Suprapubic skin (tissue), 4 donors: ENCODE results near the gene NCK2.

Experiments
- EP300 ChIP-seq: sonication (generic); formaldehyde crosslinking; IDR thresholded peaks from one replicate; pipeline ENCODE4 v1.6.1; 2017; ENCODE audit warnings: antibody characterized with exemption
- POLR2A ChIP-seq, 2 donors: fragments of 450-650 bp; IDR thresholded peaks; one replicate each; pipeline ENCODE4 v1.6.1; 2017; ENCODE audit warnings: antibody characterized with exemption in 2 of 2, mild to moderate bottlenecking in 2 of 2, moderate library complexity in 2 of 2
- POLR2AphosphoS5 ChIP-seq, 3 donors: sonication (generic); formaldehyde crosslinking; IDR thresholded peaks; one replicate each; pipeline ENCODE4 v1.6.1; 2017; ENCODE audit warnings: antibody characterized with exemption in 3 of 3
- TF ChIP-seq, protein P1 (sequence below), 2 donors: fragments of 200-600 bp in 1 of 2; fragments of 450-650 bp in 1 of 2; sonication (generic) in 1 of 2; IDR thresholded peaks; one replicate each; pipeline ENCODE4 v1.5.1; 2016 to 2019; ENCODE audit warnings: antibody characterized with exemption in 2 of 2, mild to moderate bottlenecking in 1 of 2, moderate library complexity in 1 of 2

- TF ChIP-seq, protein P1, sequence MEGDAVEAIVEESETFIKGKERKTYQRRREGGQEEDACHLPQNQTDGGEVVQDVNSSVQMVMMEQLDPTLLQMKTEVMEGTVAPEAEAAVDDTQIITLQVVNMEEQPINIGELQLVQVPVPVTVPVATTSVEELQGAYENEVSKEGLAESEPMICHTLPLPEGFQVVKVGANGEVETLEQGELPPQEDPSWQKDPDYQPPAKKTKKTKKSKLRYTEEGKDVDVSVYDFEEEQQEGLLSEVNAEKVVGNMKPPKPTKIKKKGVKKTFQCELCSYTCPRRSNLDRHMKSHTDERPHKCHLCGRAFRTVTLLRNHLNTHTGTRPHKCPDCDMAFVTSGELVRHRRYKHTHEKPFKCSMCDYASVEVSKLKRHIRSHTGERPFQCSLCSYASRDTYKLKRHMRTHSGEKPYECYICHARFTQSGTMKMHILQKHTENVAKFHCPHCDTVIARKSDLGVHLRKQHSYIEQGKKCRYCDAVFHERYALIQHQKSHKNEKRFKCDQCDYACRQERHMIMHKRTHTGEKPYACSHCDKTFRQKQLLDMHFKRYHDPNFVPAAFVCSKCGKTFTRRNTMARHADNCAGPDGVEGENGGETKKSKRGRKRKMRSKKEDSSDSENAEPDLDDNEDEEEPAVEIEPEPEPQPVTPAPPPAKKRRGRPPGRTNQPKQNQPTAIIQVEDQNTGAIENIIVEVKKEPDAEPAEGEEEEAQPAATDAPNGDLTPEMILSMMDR (IDR thresholded peaks at IDR 0.05): no peak
- TF ChIP-seq POLR2AphosphoS5 (IDR thresholded peaks at IDR 0.05): no peak
- no peak for TF ChIP-seq POLR2A (IDR thresholded peaks at IDR 0.05)
- TF ChIP-seq EP300: no peak
Observed at GRCh38 chr2:105860567-105860966, 115.9 kb downstream of the NCK2 start.
